Hepatocyte (in vitro differentiated cells): ENCODE measurements around the gene SMG9. TPM values are rescaled to one million over a fixed set of nuclear protein-coding genes. Genes with fewer than 3 reads are reported as not detected.

Source experiments
- DNase-seq: peaks from one replicate; pipeline ENCODE4 v3.0.0-alpha.2; 2016; ENCODE audit warnings: low spot score
- H2AFZ ChIP-seq: fragments of 200-600 bp; sonication (generic); 2 replicates; pipeline ENCODE4 v1.6.0; 2016; ENCODE audit warnings: antibody characterized with exemption, mild to moderate bottlenecking
- H3K27ac ChIP-seq: fragments of 200-600 bp; sonication (generic); 2 replicates; pipeline ENCODE4 v1.5.1; 2016; ENCODE audit warnings: mild to moderate bottlenecking
- H3K27me3 ChIP-seq: fragments of 200-600 bp; sonication (generic); 2 replicates; pipeline ENCODE4 v1.6.1; 2016
- H3K36me3 ChIP-seq: fragments of 200-600 bp; sonication (generic); replicated peaks from 2 replicates; pipeline ENCODE4 v1.5.1; 2016; ENCODE audit warnings: low read depth; ENCODE audit not compliant: insufficient read depth
- H3K4me1 ChIP-seq: fragments of 200-600 bp; sonication (generic); 2 replicates; pipeline ENCODE4 v1.5.1; 2016; ENCODE audit warnings: mild to moderate bottlenecking, moderate library complexity; ENCODE audit not compliant: insufficient read depth
- H3K4me2 ChIP-seq: fragments of 200-600 bp; sonication (generic); 2 replicates; pipeline ENCODE4 v1.6.0; 2016
- H3K4me3 ChIP-seq: fragments of 200-600 bp; sonication (generic); 2 replicates; pipeline ENCODE4 v1.5.1; 2016; ENCODE audit warnings: mild to moderate bottlenecking
- H3K79me2 ChIP-seq: fragments of 200-600 bp; sonication (generic); 2 replicates; pipeline ENCODE4 v1.6.0; 2017; ENCODE audit warnings: mild to moderate bottlenecking
- H3K9me2 ChIP-seq: fragments of 200-600 bp; sonication (generic); replicated peaks from 2 replicates; pipeline ENCODE4 v1.6.0; 2017; ENCODE audit warnings: mild to moderate bottlenecking; ENCODE audit not compliant: insufficient read depth
- H3K9me3 ChIP-seq: fragments of 200-600 bp; sonication (generic); 2 replicates; pipeline ENCODE4 v1.5.1; 2016; ENCODE audit warnings: low read depth, mild to moderate bottlenecking
- H4K20me1 ChIP-seq: fragments of 200-600 bp; sonication (generic); 2 replicates; pipeline ENCODE4 v1.6.0; 2016; ENCODE audit warnings: mild to moderate bottlenecking; ENCODE audit not compliant: insufficient read depth, poor library complexity, severe bottlenecking
- CTCF ChIP-seq: fragments of 200-600 bp; sonication (generic); IDR thresholded peaks from 2 replicates; pipeline ENCODE4 v1.5.1; 2016; ENCODE audit warnings: antibody characterized with exemption, mild to moderate bottlenecking; ENCODE audit not compliant: poor library complexity
- EZH2 ChIP-seq: fragments of 200-600 bp; sonication (generic); IDR thresholded peaks from 2 replicates; pipeline ENCODE4 v1.6.1; 2016; ENCODE audit warnings: antibody characterized with exemption, mild to moderate bottlenecking, borderline replicate concordance
- EZH2phosphoT487 ChIP-seq: fragments of 200-600 bp; sonication (generic); IDR thresholded peaks from one replicate; pipeline ENCODE4 v1.6.1; 2018; ENCODE audit warnings: antibody characterized with exemption, mild to moderate bottlenecking, low read depth, moderate library complexity; ENCODE audit not compliant: unreplicated experiment, severe bottlenecking
- WGBS: methylation state at CpG from one replicate; pipeline ENCODE4 v1.1.6; 2016; ENCODE audit warnings: low lambda C conversion rate; ENCODE audit errors: missing lambda C conversion rate; 5-methylcytosine and 5-hydroxymethylcytosine counted together
- polyA plus RNA-seq: library from polyadenylated mRNA; unstranded; fragments of >200 nt; fragmentation: Nextera tagmentation; extraction: Ambion mirVana; gene quantifications from 2 replicates; pipeline ENCODE4 v1.2.1, GENCODE V29; 2016
- total RNA-seq: library from RNA; depleted of rRNA; stranded (reverse); fragments of >200 nt; gene quantifications from 2 replicates; pipeline ENCODE4 v1.2.3, GENCODE V29; 2014

Gene SMG9
- total and polyA plus RNA-seq, 2 experiments from 2014 or later, result 16.1 to 34.9 TPM

- Histone ChIP-seq H3K79me2 (no peaks in the 10 kb centered on the region), H2AFZ (no peak overlapping the region), H3K36me3 (no peaks in the 10 kb centered on the region), H3K9me2 (no peaks in the 10 kb centered on the region), H3K4me3 (no peak overlapping the region), H3K27me3 (no peaks in the 10 kb centered on the region), H4K20me1 (no peaks in the 10 kb centered on the region), H3K4me2 (peak overlapping the region; percentile 53), H3K27ac (no peak overlapping the region), H3K9me3 (no peaks in the 10 kb centered on the region), H3K4me1 (peaks cover 9% of the 10 kb centered on the region)
- 81% methylated on average over 13 of the region's 16 CpGs for WGBS
- TF ChIP-seq EZH2, result no peak
- TF ChIP-seq CTCF, result no peak
- no peak for TF ChIP-seq EZH2phosphoT487
- DNase-seq, result peak; percentile 3
Measured at GRCh38 chr19:43779147-43779819, 24.5 kb upstream of the SMG9 start.

- no peaks in the 10 kb centered on the region for H3K27me3 ChIP-seq
- 85% methylated on average over 1 of the region's 1 CpG for WGBS
- H4K20me1 ChIP-seq, result no peaks in the 10 kb centered on the region
- TF ChIP-seq EZH2 (no peak), EZH2phosphoT487 (no peak), CTCF (no peak)
- no peak overlapping the region for H3K27ac ChIP-seq
- no peaks in the 10 kb centered on the region for H3K9me2 ChIP-seq
- H2AFZ ChIP-seq, result no peak overlapping the region
- H3K9me3 ChIP-seq, result no peaks in the 10 kb centered on the region
- no peak for DNase-seq
- no peak overlapping the region for H3K4me2 ChIP-seq
- no peak overlapping the region for H3K4me3 ChIP-seq
- H3K4me1 ChIP-seq, result peaks cover 15% of the 10 kb centered on the region
- no peaks in the 10 kb centered on the region for H3K79me2 ChIP-seq
- no peaks in the 10 kb centered on the region for H3K36me3 ChIP-seq
Measured at GRCh38 chr19:43778651-43779050, 23.9 kb upstream of the SMG9 start.

GRCh38 chr19:43777163-43777695 lies 22.5 kb upstream of the SMG9 start:
- 21% methylated on average over 3 of the region's 4 CpGs for WGBS
- TF ChIP-seq EZH2phosphoT487, result no peak
- TF ChIP-seq EZH2, result no peak
- no peak for TF ChIP-seq CTCF
- no peak overlapping the region for H3K4me3 ChIP-seq
- DNase-seq, result peak; percentile 28
- H3K4me2 ChIP-seq, result no peak overlapping the region
- H3K36me3 ChIP-seq, result no peaks in the 10 kb centered on the region
- no peaks in the 10 kb centered on the region for H3K9me3 ChIP-seq
- H3K4me1 ChIP-seq, result peaks cover 15% of the 10 kb centered on the region
- H3K9me2 ChIP-seq, result no peaks in the 10 kb centered on the region
- no peaks in the 10 kb centered on the region for H3K27me3 ChIP-seq
- no peak overlapping the region for H2AFZ ChIP-seq
- H3K79me2 ChIP-seq, result no peaks in the 10 kb centered on the region
- no peak overlapping the region for H3K27ac ChIP-seq
- no peaks in the 10 kb centered on the region for H4K20me1 ChIP-seq
